Endodermal cell (in vitro differentiated cells): Measurements from ENCODE around the gene TRMT2A. TPM values are rescaled to one million over a fixed set of nuclear protein-coding genes. Genes with fewer than 3 reads are reported as not detected.

Source experiments
- DNase-seq: peaks from one replicate; pipeline ENCODE4 v3.0.0-alpha.2; 2017
- H3K27ac ChIP-seq: 2 replicates; pipeline ENCODE4 v1.5.1; 2013; ENCODE audit warnings: mild to moderate bottlenecking, low read depth, low read length, moderate library complexity
- H3K27me3 ChIP-seq: 2 replicates; pipeline ENCODE4 v1.6.1; 2013; ENCODE audit warnings: mild to moderate bottlenecking, low read length, moderate library complexity; ENCODE audit not compliant: insufficient read depth, control insufficient read depth, poor library complexity, severe bottlenecking
- H3K36me3 ChIP-seq: 2 replicates; pipeline ENCODE4 v1.7.0; 2013; ENCODE audit warnings: mild to moderate bottlenecking, low read length, moderate library complexity; ENCODE audit not compliant: control insufficient read depth, insufficient read depth
- H3K4me1 ChIP-seq: one replicate; pipeline ENCODE4 v1.7.0; 2013; ENCODE audit warnings: low read length; ENCODE audit not compliant: control insufficient read depth, insufficient read depth
- H3K4me3 ChIP-seq: 2 replicates; pipeline ENCODE4 v1.5.1; 2013; ENCODE audit warnings: mild to moderate bottlenecking, low read length, moderate library complexity
- H3K9ac ChIP-seq: 2 replicates; pipeline ENCODE4 v1.6.1; 2013; ENCODE audit warnings: mild to moderate bottlenecking, low read length, moderate library complexity; ENCODE audit not compliant: poor library complexity, severe bottlenecking; ENCODE audit errors: extremely low read depth
- H3K9me3 ChIP-seq: 2 replicates; pipeline ENCODE4 v1.6.1; 2013; ENCODE audit warnings: mild to moderate bottlenecking, low read length, moderate library complexity; ENCODE audit not compliant: control insufficient read depth
- H3K27ac Mint-ChIP-seq: 2 replicates; pipeline ENCODE4 v1.8.0; 2020; ENCODE audit warnings: mixed read lengths
- H3K27me3 Mint-ChIP-seq: 2 replicates; pipeline ENCODE4 v1.8.0; 2021; ENCODE audit warnings: mild to moderate bottlenecking, mixed read lengths; ENCODE audit not compliant: insufficient read depth
- H3K36me3 Mint-ChIP-seq: 2 replicates; pipeline ENCODE4 v1.8.0; 2020; ENCODE audit warnings: low read depth, mixed read lengths
- H3K4me1 Mint-ChIP-seq: 2 replicates; pipeline ENCODE4 v1.8.0; 2020; ENCODE audit warnings: mixed read lengths
- H3K4me3 Mint-ChIP-seq: 2 replicates; pipeline ENCODE4 v1.8.0; 2020; ENCODE audit warnings: mild to moderate bottlenecking, moderate library complexity, mixed read lengths
- H3K9me3 Mint-ChIP-seq: 2 replicates; pipeline ENCODE4 v1.8.0; 2020; ENCODE audit warnings: mild to moderate bottlenecking, mixed read lengths
- CTCF ChIP-seq: fragments of 200-600 bp; sonication (generic); conservative IDR thresholded peaks from 2 replicates; pipeline ENCODE4 v1.5.0; 2021; ENCODE audit warnings: antibody characterized with exemption, mild to moderate bottlenecking
- WGBS, 2 experiments: methylation state at CpG; one replicate each; pipeline versions ENCODE4 v1.1.5 to v1.1.7; 2013; ENCODE audit warnings: missing lambda C conversion rate in 2 of 2, mixed read lengths in 1 of 2; ENCODE audit not compliant: insufficient coverage in 1 of 2, insufficient read length in 1 of 2; 5-methylcytosine and 5-hydroxymethylcytosine counted together
- total RNA-seq, 2 donors: library from RNA; stranded (reverse); fragmentation: NEBNext Ultra II Directional in 1 of 2; extraction: Animal tissue kit (Norgen Biotek cat#: 25700) in 1 of 2; gene quantifications; 2 replicates in 1 of 2; 3 replicates in 1 of 2; pipeline ENCODE4 v1.2.1, GENCODE V29; 2021

Gene TRMT2A
- total RNA-seq, 2 donors from 2014 or later: 45.6 to 55.2 TPM

GRCh38 chr22:20133930-20134549 is 17.0 kb upstream of the TRMT2A start:
- Mint-ChIP-seq H3K27ac (no peak overlapping the region), H3K4me1 (no peaks in the 10 kb centered on the region), H3K9me3 (no peaks in the 10 kb centered on the region), H3K36me3 (peaks cover 2% of the 10 kb centered on the region), H3K27me3 (no peaks in the 10 kb centered on the region), H3K4me3 (peak overlapping the region; percentile 57)
- Histone ChIP-seq H3K4me3 (no peak overlapping the region), H3K27ac (no peak overlapping the region), H3K4me1 (no peaks in the 10 kb centered on the region), H3K9ac (no peak overlapping the region), H3K27me3 (no peaks in the 10 kb centered on the region), H3K9me3 (no peaks in the 10 kb centered on the region), H3K36me3 (no peaks in the 10 kb centered on the region)
- no peak for TF ChIP-seq CTCF
- no peak for DNase-seq
- WGBS, 2 experiments: 91 to 92% methylated on average over 4 to 12 of the region's 12 CpGs

GRCh38 chr22:20132686-20133246 is 15.7 kb upstream of the TRMT2A start:
- Histone ChIP-seq H3K27ac (no peak overlapping the region), H3K4me3 (peak overlapping the region; percentile 75), H3K4me1 (no peaks in the 10 kb centered on the region), H3K9ac (peak overlapping the region; percentile 1), H3K27me3 (no peaks in the 10 kb centered on the region), H3K36me3 (peaks cover 9% of the 10 kb centered on the region), H3K9me3 (no peaks in the 10 kb centered on the region)
- Mint-ChIP-seq H3K4me3 (peak overlapping the region; percentile 57), H3K4me1 (no peaks in the 10 kb centered on the region), H3K27ac (no peak overlapping the region), H3K27me3 (no peaks in the 10 kb centered on the region), H3K9me3 (no peaks in the 10 kb centered on the region), H3K36me3 (peaks cover 4% of the 10 kb centered on the region)
- WGBS, 2 experiments: 86 to 88% methylated on average over 14 to 16 of the region's 16 CpGs
- no peak for DNase-seq
- TF ChIP-seq CTCF: no peak

GRCh38 chr22:20131859-20132685 is 15.0 kb upstream of the TRMT2A start:
- no peaks in the 10 kb centered on the region for H3K4me1 ChIP-seq
- H3K9me3 Mint-ChIP-seq: no peaks in the 10 kb centered on the region
- H3K36me3 ChIP-seq: peaks cover 16% of the 10 kb centered on the region
- peak overlapping the region; percentile 75 for H3K4me3 ChIP-seq
- no peaks in the 10 kb centered on the region for H3K27me3 ChIP-seq
- WGBS, 2 experiments: 4 to 6% methylated on average over 16 to 72 of the region's 72 CpGs
- H3K27ac ChIP-seq: no peak overlapping the region
- H3K27me3 Mint-ChIP-seq: no peaks in the 10 kb centered on the region
- H3K27ac Mint-ChIP-seq: no peak overlapping the region
- peaks cover 11% of the 10 kb centered on the region for H3K36me3 Mint-ChIP-seq
- peak overlapping the region; percentile 6 for H3K9ac ChIP-seq
- H3K4me3 Mint-ChIP-seq: peak overlapping the region; percentile 57
- no peaks in the 10 kb centered on the region for H3K4me1 Mint-ChIP-seq
- DNase-seq: no peak
- TF ChIP-seq CTCF: no peak
- no peaks in the 10 kb centered on the region for H3K9me3 ChIP-seq
